Activated CD8-positive, alpha-beta memory T cell treated with anti-CD3 and anti-CD28 coated beads for 4 hours (primary cell): ENCODE measurements around the gene ZNF35.

Experiments
- DNase-seq, 2 donors: peaks; one replicate each; pipeline ENCODE4 v3.0.0-alpha.2; 2020; ENCODE audit warnings: low read depth in 2 of 2

ZNF35 gene

DNA sequence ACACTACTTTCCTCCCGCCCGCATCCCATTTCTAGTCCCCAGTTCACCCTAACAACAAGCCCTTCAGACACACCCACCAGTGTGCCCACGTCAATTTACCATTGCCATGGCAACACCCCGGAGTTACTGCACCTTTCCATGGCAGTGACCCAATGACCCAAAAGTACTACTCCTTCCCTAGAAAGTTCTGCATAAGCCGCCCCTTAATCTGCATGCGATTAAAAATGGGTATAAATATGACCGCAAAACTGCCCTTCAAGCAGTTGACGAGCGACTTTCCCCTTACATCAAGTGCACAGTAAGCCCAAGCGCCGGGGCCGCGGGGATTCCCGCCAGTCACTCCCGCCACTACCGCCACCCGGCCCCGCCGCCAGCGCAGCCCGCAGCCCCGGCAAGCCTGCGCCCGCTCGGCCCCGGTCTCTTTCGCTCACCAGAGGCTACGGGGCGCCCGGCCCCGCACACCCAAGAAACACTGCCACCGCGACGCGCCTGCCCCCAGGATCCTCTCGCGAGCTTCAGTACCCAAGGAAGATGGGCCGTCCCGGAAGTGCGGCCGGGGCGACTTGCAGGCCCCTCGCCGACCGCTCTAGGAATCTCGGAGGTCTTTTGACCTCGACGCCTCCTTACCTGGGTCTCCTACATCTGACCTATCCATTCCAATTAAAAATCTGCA is 36.7 kb downstream of the ZNF35 start:
- peak; percentile 18 to 26 for DNase-seq

GRCh38 chr3:44687898-44688297 is 39.4 kb downstream of the ZNF35 start:
- no peak for DNase-seq
